ENCODE results near the gene CDC42BPA. TPM values are rescaled to one million over a fixed set of nuclear protein-coding genes. Genes with fewer than 3 reads are reported as not detected.

The CDC42BPA gene
- total and polyA plus RNA-seq, 2 donors from 2014 or later = 11.2 to 60.7 TPM

DNA sequence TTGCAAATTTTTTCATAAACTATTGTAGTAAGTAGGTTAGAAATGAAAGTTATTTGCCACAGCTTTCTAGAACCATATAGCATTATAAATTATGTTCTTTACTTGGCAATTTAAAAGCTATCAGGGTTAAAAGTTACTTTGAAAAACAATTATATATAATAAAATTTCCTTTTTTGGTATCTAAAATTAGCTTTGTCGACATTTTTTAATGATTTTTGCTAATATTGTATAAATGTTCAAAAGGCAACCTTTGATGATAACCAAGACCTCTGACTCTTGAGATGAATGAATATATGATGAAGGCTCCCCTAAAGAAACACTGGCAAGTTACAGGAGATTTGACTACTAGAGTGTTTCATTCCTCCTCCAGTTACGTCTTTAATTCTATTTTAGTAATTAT lies 121.2 kb downstream of the CDC42BPA start:
- no peaks in the 10 kb centered on the region for H3K4me1 ChIP-seq (ENCODE audit: control insufficient read depth in 2 of 3, insufficient read depth in 2 of 3, low read depth in 1 of 3, low read length in 3 of 3)
- no peaks in the 10 kb centered on the region for H3K9me3 ChIP-seq (ENCODE audit: control insufficient read depth in 2 of 3, insufficient read depth in 1 of 3, low read length in 3 of 3)
- peaks cover 0 to 2% (median 0%) of the 10 kb centered on the region in 3 donors for H3K36me3 ChIP-seq (ENCODE audit: control insufficient read depth in 2 of 3, insufficient read depth in 3 of 3, low read length in 3 of 3)
- intact Hi-C loops (cut with DNase I) = no loop called here
- FAIRE-seq (no peak), DNase-seq (no peak)
- no peaks in the 10 kb centered on the region for H3K27me3 ChIP-seq (ENCODE audit: control insufficient read depth, insufficient read depth, low read length)
- H3K27ac ChIP-seq (ENCODE audit: low read depth in 2 of 2, low read length in 2 of 2) = no peak overlapping the region
- H3K9ac ChIP-seq (ENCODE audit: low read length in 3 of 3) = no peak overlapping the region
- TF ChIP-seq, protein P1, sequence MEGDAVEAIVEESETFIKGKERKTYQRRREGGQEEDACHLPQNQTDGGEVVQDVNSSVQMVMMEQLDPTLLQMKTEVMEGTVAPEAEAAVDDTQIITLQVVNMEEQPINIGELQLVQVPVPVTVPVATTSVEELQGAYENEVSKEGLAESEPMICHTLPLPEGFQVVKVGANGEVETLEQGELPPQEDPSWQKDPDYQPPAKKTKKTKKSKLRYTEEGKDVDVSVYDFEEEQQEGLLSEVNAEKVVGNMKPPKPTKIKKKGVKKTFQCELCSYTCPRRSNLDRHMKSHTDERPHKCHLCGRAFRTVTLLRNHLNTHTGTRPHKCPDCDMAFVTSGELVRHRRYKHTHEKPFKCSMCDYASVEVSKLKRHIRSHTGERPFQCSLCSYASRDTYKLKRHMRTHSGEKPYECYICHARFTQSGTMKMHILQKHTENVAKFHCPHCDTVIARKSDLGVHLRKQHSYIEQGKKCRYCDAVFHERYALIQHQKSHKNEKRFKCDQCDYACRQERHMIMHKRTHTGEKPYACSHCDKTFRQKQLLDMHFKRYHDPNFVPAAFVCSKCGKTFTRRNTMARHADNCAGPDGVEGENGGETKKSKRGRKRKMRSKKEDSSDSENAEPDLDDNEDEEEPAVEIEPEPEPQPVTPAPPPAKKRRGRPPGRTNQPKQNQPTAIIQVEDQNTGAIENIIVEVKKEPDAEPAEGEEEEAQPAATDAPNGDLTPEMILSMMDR (IDR thresholded peaks at IDR 0.05; ENCODE audit: borderline replicate concordance, extremely low read depth, insufficient read depth) = no peak
- H3K4me3 ChIP-seq (ENCODE audit: low read length in 3 of 3) = no peak overlapping the region

DNA sequence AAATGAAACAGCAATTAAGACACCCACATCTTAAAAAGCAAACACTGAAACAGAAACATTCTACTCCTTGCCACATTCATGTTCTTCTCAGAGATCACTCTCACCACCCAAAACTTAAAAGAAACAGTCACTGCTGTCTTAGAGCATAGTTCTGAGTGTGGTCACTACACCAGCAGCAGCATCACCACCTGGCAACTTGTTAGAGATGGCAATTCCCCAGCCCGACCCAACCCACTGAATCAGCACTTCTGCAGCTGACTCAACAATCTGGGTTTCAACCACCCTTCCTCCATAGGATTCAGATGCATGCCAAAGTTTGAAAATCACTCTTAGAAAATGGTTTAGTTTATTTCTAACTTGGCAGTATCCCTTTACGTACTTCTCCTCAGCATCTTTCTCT lies 126.1 kb downstream of the CDC42BPA start:
- TF ChIP-seq, protein P1 (IDR thresholded peaks at IDR 0.05; ENCODE audit: borderline replicate concordance, extremely low read depth, insufficient read depth) = no peak
- no peak overlapping the region for H3K27ac ChIP-seq (ENCODE audit: low read depth in 2 of 2, low read length in 2 of 2)
- H3K4me1 ChIP-seq (ENCODE audit: control insufficient read depth in 2 of 3, insufficient read depth in 2 of 3, low read depth in 1 of 3, low read length in 3 of 3) = no peaks in the 10 kb centered on the region
- H3K4me3 ChIP-seq (ENCODE audit: low read length in 3 of 3) = no peak overlapping the region
- H3K36me3 ChIP-seq (ENCODE audit: control insufficient read depth in 2 of 3, insufficient read depth in 3 of 3, low read length in 3 of 3) = peaks cover 0 to 2% (median 2%) of the 10 kb centered on the region in 3 donors
- intact Hi-C loops (cut with DNase I) = no loop called here
- no peaks in the 10 kb centered on the region for H3K9me3 ChIP-seq (ENCODE audit: control insufficient read depth in 2 of 3, insufficient read depth in 1 of 3, low read length in 3 of 3)
- no peak for DNase-seq
- FAIRE-seq = no peak
- no peaks in the 10 kb centered on the region for H3K27me3 ChIP-seq (ENCODE audit: control insufficient read depth, insufficient read depth, low read length)
- no peak overlapping the region for H3K9ac ChIP-seq (ENCODE audit: low read length in 3 of 3)

DNA sequence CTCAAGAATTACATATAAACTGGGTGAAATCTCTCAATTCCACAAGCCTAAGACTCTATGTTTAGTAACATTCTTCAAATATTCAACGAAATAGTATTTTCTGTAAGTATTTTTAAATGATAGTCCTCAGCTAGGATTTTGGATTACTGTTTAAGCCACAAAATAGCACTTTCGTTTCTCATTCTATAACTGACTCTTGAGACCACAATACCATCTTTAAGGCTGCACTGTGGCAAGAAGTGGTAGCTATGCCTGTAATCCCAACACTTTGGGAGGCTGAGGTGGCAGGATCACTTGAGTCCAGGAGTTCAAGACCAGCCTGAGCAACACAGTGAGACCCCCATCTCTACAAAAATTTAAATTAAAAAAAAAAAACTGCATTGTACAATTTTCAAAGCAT lies 126.7 kb downstream of the CDC42BPA start:
- H3K36me3 ChIP-seq (ENCODE audit: control insufficient read depth in 2 of 3, insufficient read depth in 3 of 3, low read length in 3 of 3) = peaks cover 0 to 2% (median 2%) of the 10 kb centered on the region in 3 donors
- H3K27ac ChIP-seq (ENCODE audit: low read depth in 2 of 2, low read length in 2 of 2) = no peak overlapping the region
- H3K4me3 ChIP-seq (ENCODE audit: low read length in 3 of 3) = no peak overlapping the region
- DNase-seq = no peak
- TF ChIP-seq, protein P1 (IDR thresholded peaks at IDR 0.05; ENCODE audit: borderline replicate concordance, extremely low read depth, insufficient read depth) = no peak
- H3K4me1 ChIP-seq (ENCODE audit: control insufficient read depth in 2 of 3, insufficient read depth in 2 of 3, low read depth in 1 of 3, low read length in 3 of 3) = no peaks in the 10 kb centered on the region
- H3K27me3 ChIP-seq (ENCODE audit: control insufficient read depth, insufficient read depth, low read length) = no peaks in the 10 kb centered on the region
- H3K9ac ChIP-seq (ENCODE audit: low read length in 3 of 3) = no peak overlapping the region
- FAIRE-seq = no peak
- no peaks in the 10 kb centered on the region for H3K9me3 ChIP-seq (ENCODE audit: control insufficient read depth in 2 of 3, insufficient read depth in 1 of 3, low read length in 3 of 3)
- intact Hi-C loops (cut with DNase I) = no loop called here

DNA sequence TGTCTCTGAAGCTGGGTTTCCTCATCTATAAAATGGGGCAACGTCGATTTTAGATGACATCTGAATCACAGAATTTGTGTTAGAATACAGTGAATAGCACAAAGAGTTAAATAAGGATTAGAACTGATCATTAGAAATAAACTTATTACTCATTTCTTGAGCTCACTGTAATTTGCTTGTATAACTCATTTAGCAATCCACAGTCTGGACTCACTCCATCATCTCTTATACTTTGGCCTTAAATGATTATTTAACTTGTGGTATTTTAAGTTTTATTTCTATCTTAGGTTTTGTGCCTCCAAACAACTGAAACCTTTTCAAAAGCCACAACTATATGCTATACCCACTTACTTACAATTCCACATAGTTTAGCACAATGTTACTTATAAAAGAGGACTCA lies 128.0 kb downstream of the CDC42BPA start:
- no peak overlapping the region for H3K27ac ChIP-seq (ENCODE audit: low read depth in 2 of 2, low read length in 2 of 2)
- H3K9ac ChIP-seq (ENCODE audit: low read length in 3 of 3) = no peak overlapping the region
- intact Hi-C loops (cut with DNase I) = no loop called here
- no peak overlapping the region for H3K4me3 ChIP-seq (ENCODE audit: low read length in 3 of 3)
- no peaks in the 10 kb centered on the region for H3K9me3 ChIP-seq (ENCODE audit: control insufficient read depth in 2 of 3, insufficient read depth in 1 of 3, low read length in 3 of 3)
- TF ChIP-seq, protein P1 (IDR thresholded peaks at IDR 0.05; ENCODE audit: borderline replicate concordance, extremely low read depth, insufficient read depth) = no peak
- peaks cover 0 to 2% (median 2%) of the 10 kb centered on the region in 3 donors for H3K36me3 ChIP-seq (ENCODE audit: control insufficient read depth in 2 of 3, insufficient read depth in 3 of 3, low read length in 3 of 3)
- DNase-seq = no peak
- H3K4me1 ChIP-seq (ENCODE audit: control insufficient read depth in 2 of 3, insufficient read depth in 2 of 3, low read depth in 1 of 3, low read length in 3 of 3) = no peaks in the 10 kb centered on the region
- no peaks in the 10 kb centered on the region for H3K27me3 ChIP-seq (ENCODE audit: control insufficient read depth, insufficient read depth, low read length)
- FAIRE-seq = no peak
